H1 (cell line): ENCODE measurements around the gene SLC35E1. TPM values are rescaled to one million over a fixed set of nuclear protein-coding genes. Genes with fewer than 3 reads are reported as not detected.

ENCODE experiments used
- CTCF ChIA-PET: fragments of 300-600 bp; sonication (Branson Sonifier 250); formaldehyde crosslinking; loops from one replicate; lab custom pipeline; 2021; ENCODE audit not compliant: partially characterized antibody; lab: Charles Lee
- POLR2A ChIA-PET: fragments of 300-600 bp; sonication (Branson Sonifier 250); formaldehyde crosslinking; loops from one replicate; lab custom pipeline; 2021; ENCODE audit warnings: inconsistent platforms; ENCODE audit not compliant: partially characterized antibody; lab: Charles Lee
- DNase-seq, 2 experiments: peaks; one replicate each; pipeline versions ENCODE4 v3.0.0 to v3.0.0-alpha.2; 2010 to 2022; ENCODE audit warnings: low spot score in 2 of 2, low read depth in 1 of 2, mixed read lengths in 1 of 2
- FAIRE-seq: peaks from 2 replicates; lab custom pipeline; 2011; peaks lifted over from hg19 to GRCh38; lab: Jason Lieb, UNC
- H2AFZ ChIP-seq: 2 replicates; pipeline ENCODE4 v1.8.1; 2012; ENCODE audit warnings: low read length, inconsistent platforms
- H2AK5ac ChIP-seq: 2 replicates; pipeline ENCODE4 v1.6.1; 2013; ENCODE audit warnings: low read depth, low read length
- H2BK120ac ChIP-seq: replicated peaks from 2 replicates; pipeline ENCODE3; 2013; ENCODE audit warnings: low read depth, low read length, inconsistent platforms
- H2BK12ac ChIP-seq: 2 replicates; pipeline ENCODE4 v1.6.1; 2013; ENCODE audit warnings: low read depth, low read length
- H2BK15ac ChIP-seq: 2 replicates; pipeline ENCODE4 v1.6.1; 2013; ENCODE audit warnings: low read length
- H2BK20ac ChIP-seq: 2 replicates; pipeline ENCODE4 v1.6.1; 2013; ENCODE audit warnings: low read length
- H2BK5ac ChIP-seq: 2 replicates; pipeline ENCODE4 v1.6.1; 2013; ENCODE audit warnings: low read depth, low read length
- H3K14ac ChIP-seq: 2 replicates; pipeline ENCODE4 v1.6.1; 2013; ENCODE audit warnings: inconsistent platforms; ENCODE audit not compliant: insufficient read length
- H3K18ac ChIP-seq: 2 replicates; pipeline ENCODE4 v1.6.1; 2013; ENCODE audit warnings: low read length; ENCODE audit errors: extremely low read depth
- H3K23ac ChIP-seq: 2 replicates; pipeline ENCODE4 v1.6.1; 2013; ENCODE audit warnings: inconsistent platforms; ENCODE audit not compliant: insufficient read length
- H3K23me2 ChIP-seq: 2 replicates; pipeline ENCODE4 v1.6.1; 2013; ENCODE audit warnings: low read depth, low read length
- H3K27ac ChIP-seq: 2 replicates; pipeline ENCODE4 v1.6.1; 2011; ENCODE audit warnings: low read depth, low read length, inconsistent platforms
- H3K27me3 ChIP-seq, 4 experiments: replicated peaks in 1 of 4; 1 replicate in 1 of 4; 2 replicates in 3 of 4; pipeline versions ENCODE4 v1.6.1 to v1.8.1; 2011 to 2013; ENCODE audit warnings: low read length in 3 of 4, mild to moderate bottlenecking in 3 of 4, inconsistent platforms in 2 of 4, mixed read lengths in 2 of 4, moderate library complexity in 1 of 4; ENCODE audit not compliant: control insufficient read depth in 3 of 4, insufficient read depth in 3 of 4; ENCODE audit errors: extremely low read depth in 1 of 4
- H3K36me3 ChIP-seq, 4 experiments: 2 replicates each; pipeline versions ENCODE4 v1.6.1 to v1.8.1; 2011 to 2013; ENCODE audit warnings: mild to moderate bottlenecking in 4 of 4, low read length in 3 of 4, moderate library complexity in 2 of 4, control low read depth in 1 of 4, inconsistent platforms in 1 of 4; ENCODE audit not compliant: insufficient read depth in 4 of 4, control insufficient read depth in 2 of 4
- H3K4ac ChIP-seq: replicated peaks from 2 replicates; pipeline ENCODE3; 2013; ENCODE audit warnings: low read length, low read depth, mixed read lengths, inconsistent platforms; ENCODE audit not compliant: insufficient read length
- H3K4me1 ChIP-seq, 4 experiments: replicated peaks in 1 of 4; 1 replicate in 1 of 4; 2 replicates in 3 of 4; pipeline versions ENCODE4 v1.6.1 to v1.8.1; 2011 to 2013; ENCODE audit warnings: low read length in 3 of 4, inconsistent platforms in 2 of 4, mixed read lengths in 1 of 4; ENCODE audit not compliant: insufficient read depth in 4 of 4, control insufficient read depth in 3 of 4
- H3K4me2 ChIP-seq, 2 experiments: 2 replicates each; pipeline versions ENCODE4 v1.6.1 to v1.8.1; 2011 to 2013; ENCODE audit warnings: low read depth in 2 of 2, low read length in 2 of 2, control low read depth in 1 of 2, inconsistent platforms in 1 of 2, mild to moderate bottlenecking in 1 of 2; ENCODE audit not compliant: insufficient read depth in 1 of 2
- H3K4me3 ChIP-seq, 4 experiments: fragments of 200-600, 300-600 bp in 1 of 4; sonication (generic), shearing (Covaris generic), sonication (Bioruptor Twin) in 1 of 4; 2 replicates each; pipeline versions ENCODE4 v1.5.1 to v1.8.1; 2011 to 2016; ENCODE audit warnings: low read length in 4 of 4, low read depth in 3 of 4, control low read depth in 2 of 4, inconsistent platforms in 2 of 4, mild to moderate bottlenecking in 2 of 4, mixed read lengths in 1 of 4, moderate library complexity in 1 of 4; ENCODE audit not compliant: insufficient read depth in 2 of 4; ENCODE audit errors: extremely low read depth in 1 of 4
- H3K56ac ChIP-seq: replicated peaks from 2 replicates; pipeline ENCODE3; 2013; ENCODE audit warnings: low read depth, mild to moderate bottlenecking, mixed read lengths, low read length, inconsistent platforms; ENCODE audit not compliant: insufficient read length
- H3K79me1 ChIP-seq: 2 replicates; pipeline ENCODE4 v1.6.1; 2013; ENCODE audit warnings: low read depth, low read length, control low read depth
- H3K79me2 ChIP-seq, 2 experiments: 2 replicates each; pipeline versions ENCODE4 v1.6.1 to v1.8.1; 2012 to 2013; ENCODE audit warnings: low read length in 2 of 2, mild to moderate bottlenecking in 2 of 2, inconsistent platforms in 1 of 2; ENCODE audit not compliant: insufficient read depth in 2 of 2, control insufficient read depth in 1 of 2
- H3K9ac ChIP-seq, 4 experiments: replicated peaks in 1 of 4; 1 replicate in 1 of 4; 2 replicates in 3 of 4; pipeline versions ENCODE4 v1.6.1 to v1.8.1; 2011 to 2013; ENCODE audit warnings: low read depth in 3 of 4, low read length in 3 of 4, control low read depth in 2 of 4, mild to moderate bottlenecking in 2 of 4, moderate library complexity in 2 of 4, inconsistent platforms in 1 of 4; ENCODE audit errors: extremely low read depth in 1 of 4
- H3K9me3 ChIP-seq, 2 experiments: 2 replicates each; pipeline versions ENCODE4 v1.6.1 to v1.8.1; 2012 to 2013; ENCODE audit warnings: mild to moderate bottlenecking in 2 of 2, moderate library complexity in 2 of 2, control low read depth in 1 of 2, inconsistent platforms in 1 of 2, low read depth in 1 of 2, low read length in 1 of 2, mixed read lengths in 1 of 2; ENCODE audit not compliant: insufficient read depth in 2 of 2
- H4K20me1 ChIP-seq, 2 experiments: replicated peaks in 1 of 2; 2 replicates each; pipeline versions ENCODE3 to v1.8.1; 2011 to 2013; ENCODE audit warnings: inconsistent platforms in 2 of 2, low read length in 2 of 2, mild to moderate bottlenecking in 1 of 2; ENCODE audit not compliant: insufficient read depth in 2 of 2, control insufficient read depth in 1 of 2
- H4K5ac ChIP-seq: 2 replicates; pipeline ENCODE4 v1.6.1; 2013; ENCODE audit warnings: low read length, low read depth, mixed read lengths, inconsistent platforms; ENCODE audit not compliant: insufficient read length
- H4K8ac ChIP-seq: 2 replicates; pipeline ENCODE4 v1.8.0; 2013; ENCODE audit warnings: mild to moderate bottlenecking, moderate library complexity, low read length, inconsistent platforms; ENCODE audit not compliant: insufficient read depth; ENCODE audit errors: extremely low read depth
- H4K91ac ChIP-seq: replicated peaks from 2 replicates; pipeline ENCODE3; 2013; ENCODE audit warnings: low read length, mixed read lengths, inconsistent platforms; ENCODE audit not compliant: insufficient read length
- CHD1 ChIP-seq: IDR thresholded peaks from 2 replicates; pipeline ENCODE4 v1.6.1; 2012; ENCODE audit warnings: low read depth, low read length, improper control_type of control experiment
- CREB1 ChIP-seq: IDR thresholded peaks from 2 replicates; pipeline ENCODE4 v1.6.1; 2012; ENCODE audit warnings: inconsistent platforms
- EGR1 ChIP-seq: IDR thresholded peaks from 2 replicates; pipeline ENCODE4 v1.6.1; 2011; ENCODE audit warnings: low read depth, low read length, borderline replicate concordance
- GTF2F1 ChIP-seq: IDR thresholded peaks from 2 replicates; pipeline ENCODE4 v1.6.1; 2012; ENCODE audit warnings: low read depth, low read length, improper control_type of control experiment, borderline replicate concordance
- HDAC2 ChIP-seq, 2 experiments: fragments of 300-600 bp in 1 of 2; sonication (generic) in 1 of 2; IDR thresholded peaks; 2 replicates each; pipeline ENCODE4 v1.6.1; 2011 to 2012; ENCODE audit warnings: low read depth in 2 of 2, low read length in 2 of 2, mild to moderate bottlenecking in 2 of 2, moderate library complexity in 2 of 2, borderline replicate concordance in 1 of 2, inconsistent platforms in 1 of 2
- JUN ChIP-seq: IDR thresholded peaks from 2 replicates; pipeline ENCODE4 v1.6.1; 2011; ENCODE audit warnings: low read depth, mild to moderate bottlenecking, improper control_type of control experiment, low read length
- POLR2A ChIP-seq, 2 experiments: IDR thresholded peaks; 1 replicate in 1 of 2; 2 replicates in 1 of 2; pipeline ENCODE4 v1.6.1; 2011; ENCODE audit warnings: low read depth in 2 of 2, low read length in 2 of 2, mild to moderate bottlenecking in 2 of 2; ENCODE audit errors: control extremely low read depth in 1 of 2
- POU5F1 ChIP-seq: IDR thresholded peaks from 2 replicates; pipeline ENCODE4 v1.6.1; 2011; ENCODE audit warnings: low read depth, mild to moderate bottlenecking, low read length, moderate library complexity
- RFX5 ChIP-seq: IDR thresholded peaks from 2 replicates; pipeline ENCODE4 v1.6.1; 2011; ENCODE audit warnings: low read depth, low read length, improper control_type of control experiment, borderline replicate concordance
- RXRA ChIP-seq: IDR thresholded peaks from 2 replicates; pipeline ENCODE4 v1.6.1; 2011; ENCODE audit warnings: low read depth, mild to moderate bottlenecking, low read length, moderate library complexity; ENCODE audit not compliant: insufficient read depth
- SIRT6 ChIP-seq: IDR thresholded peaks from one replicate; pipeline ENCODE4 v1.7.1; 2012; ENCODE audit warnings: low read length, inconsistent platforms
- SP1 ChIP-seq: IDR thresholded peaks from 2 replicates; pipeline ENCODE4 v1.6.1; 2011; ENCODE audit warnings: low read depth, low read length
- ZNF274 ChIP-seq: IDR thresholded peaks from 2 replicates; pipeline ENCODE4 v1.7.0; 2012; ENCODE audit warnings: low read length, borderline replicate concordance; ENCODE audit errors: extremely low read depth
- WGBS, 2 experiments: shearing (Covaris generic) in 1 of 2; methylation state at CpG; one replicate each; pipeline versions ENCODE4 v1.1.6 to v1.1.7; 2013 to 2015; ENCODE audit warnings: low lambda C conversion rate in 2 of 2, mixed read lengths in 2 of 2, inconsistent platforms in 1 of 2, low coverage in 1 of 2, missing lambda C conversion rate in 1 of 2; ENCODE audit not compliant: insufficient replicate concordance in 2 of 2, insufficient coverage in 1 of 2, insufficient read length in 1 of 2; ENCODE audit errors: extremely low coverage in 1 of 2, missing lambda C conversion rate in 1 of 2; 5-methylcytosine and 5-hydroxymethylcytosine counted together
- polyA plus RNA-seq, 7 experiments: library from polyadenylated mRNA; depleted of rRNA in 3 of 7; stranded (reverse) in 5 of 7; unstranded in 2 of 7; fragments of >200 nt in 5 of 7; fragments of 200-250 nt in 2 of 7; gene quantifications; 1 replicate in 5 of 7; 2 replicates in 1 of 7; 4 replicates in 1 of 7; pipeline versions ENCODE4 v1.2.1 to v1.2.3, GENCODE V29; 2011 to 2013; ENCODE audit warnings: missing spikeins in 2 of 7, mixed read lengths in 2 of 7
- total RNA-seq: library from RNA; stranded (reverse); fragmentation: NEBNext Ultra II Directional; extraction: Animal tissue kit (Norgen Biotek cat#: 25700); gene quantifications from 2 replicates; pipeline ENCODE4 v1.2.1, GENCODE V29; 2021
- TF ChIP-seq, protein P1 (sequence below): IDR thresholded peaks from 2 replicates; pipeline ENCODE4 v1.6.1; 2012; ENCODE audit warnings: inconsistent platforms

SLC35E1 gene
- total and polyA plus RNA-seq, 2 of the 8 experiments (the other 6 are each of a cell fraction or from before 2014, with no cell fraction given), result 26.0 to 31.9 TPM

DNA sequence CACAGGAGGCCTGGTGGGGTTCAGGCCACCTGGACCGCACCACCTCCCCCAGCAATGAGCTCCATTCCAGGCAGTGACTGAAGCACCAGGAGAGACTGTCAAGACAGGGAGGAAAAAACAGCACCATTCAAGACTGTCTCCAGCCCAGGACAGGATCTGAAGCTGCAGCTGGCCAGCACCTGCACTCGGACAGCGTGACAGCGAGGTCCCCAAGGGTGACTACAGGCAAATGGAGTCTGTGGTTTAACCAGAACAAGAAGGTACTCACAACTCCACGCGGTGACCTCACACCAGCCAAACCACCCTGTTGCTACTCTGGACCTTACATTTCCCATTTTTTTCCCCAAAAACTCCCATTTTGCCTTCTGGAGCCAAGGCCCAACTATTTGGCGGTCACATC is 46.0 kb upstream of the SLC35E1 start:
- Histone ChIP-seq H3K9ac (no peak overlapping the region), H4K8ac (no peak overlapping the region), H2BK12ac (0 out of 2 replicates have a peak overlapping the region, but pooled peaks have one; percentile 17), H3K23me2 (no peaks in the 10 kb centered on the region), H3K79me2 (peaks cover 27 to 97% of the 10 kb centered on the region in 2 experiments), H2BK5ac (no peak overlapping the region), H2BK20ac (no peak overlapping the region), H3K9me3 (no peaks in the 10 kb centered on the region), H2BK120ac (no peak overlapping the region), H3K23ac (no peak overlapping the region), H3K79me1 (peaks cover 75% of the 10 kb centered on the region), H3K4me1 (peaks cover 0 to 7% (median 3%) of the 10 kb centered on the region in 4 experiments; a peak in 4 of 7 replicates), H3K27ac (no peak overlapping the region), H4K5ac (no peak overlapping the region), H4K20me1 (peaks cover 40 to 72% of the 10 kb centered on the region in 2 experiments), H3K27me3 (no peaks in the 10 kb centered on the region), H2BK15ac (no peak overlapping the region), H4K91ac (no peak overlapping the region), H2AK5ac (no peak overlapping the region), H3K18ac (no peak overlapping the region), H3K14ac (no peak overlapping the region), H3K4ac (no peak overlapping the region), H3K36me3 (no peaks in the 10 kb centered on the region), H3K4me3 (no peak overlapping the region), H3K56ac (no peak overlapping the region), H3K4me2 (no peak overlapping the region), H2AFZ (no peak overlapping the region)
- 92% methylated on average over 7 of the region's 7 CpGs; no CpG with 5 or more reads in 1 of the 2 experiments for WGBS, 2 experiments
- POLR2A ChIA-PET, result interaction anchor here (1.1 to 3.4 kb wide), 5 partner anchors 10 to 70 kb away, joined by 3 to 22 read pairs (median 3); partner anchors contain the start of gene MED26
- DNase-seq (no peak), FAIRE-seq (no peak)
- CTCF ChIA-PET, result interaction anchor here (0.9 to 1.4 kb wide), 7 partner anchors 8 to 90 kb away, joined by 3 to 4 read pairs (median 3); no protein-coding TSS in a partner anchor
- TF ChIP-seq CREB1 (no peak), SP1 (no peak), POLR2A (IDR thresholded peaks at IDR 0.05; ENCODE audit: control extremely low read depth in 1 of 2, low read depth in 2 of 2, low read length in 2 of 2) (no peak), GTF2F1 (no peak), EGR1 (no peak), JUN (no peak), RFX5 (no peak), SIRT6 (no peak), RXRA (no peak), HDAC2 (IDR thresholded peaks at IDR 0.05; ENCODE audit: borderline replicate concordance in 1 of 2, low read depth in 2 of 2, low read length in 2 of 2) (no peak), POU5F1 (no peak), ZNF274 (no peak), CHD1 (no peak)
- TF ChIP-seq, protein P1, sequence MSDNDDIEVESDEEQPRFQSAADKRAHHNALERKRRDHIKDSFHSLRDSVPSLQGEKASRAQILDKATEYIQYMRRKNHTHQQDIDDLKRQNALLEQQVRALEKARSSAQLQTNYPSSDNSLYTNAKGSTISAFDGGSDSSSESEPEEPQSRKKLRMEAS, result no peak
